ENCODE data around the gene CD2BP2. TPM values are rescaled to one million over a fixed set of nuclear protein-coding genes. Genes with fewer than 3 reads are reported as not detected.
"Not testable (repeated sequence)": the region's sequence is repeated elsewhere in the genome, so short reads cannot be mapped to it uniquely, and the experiment has no call there.

Gene CD2BP2
- total and polyA plus RNA-seq, 3 donors from 2014 or later: 32.8 to 52.5 (median 39.5) TPM

DNA sequence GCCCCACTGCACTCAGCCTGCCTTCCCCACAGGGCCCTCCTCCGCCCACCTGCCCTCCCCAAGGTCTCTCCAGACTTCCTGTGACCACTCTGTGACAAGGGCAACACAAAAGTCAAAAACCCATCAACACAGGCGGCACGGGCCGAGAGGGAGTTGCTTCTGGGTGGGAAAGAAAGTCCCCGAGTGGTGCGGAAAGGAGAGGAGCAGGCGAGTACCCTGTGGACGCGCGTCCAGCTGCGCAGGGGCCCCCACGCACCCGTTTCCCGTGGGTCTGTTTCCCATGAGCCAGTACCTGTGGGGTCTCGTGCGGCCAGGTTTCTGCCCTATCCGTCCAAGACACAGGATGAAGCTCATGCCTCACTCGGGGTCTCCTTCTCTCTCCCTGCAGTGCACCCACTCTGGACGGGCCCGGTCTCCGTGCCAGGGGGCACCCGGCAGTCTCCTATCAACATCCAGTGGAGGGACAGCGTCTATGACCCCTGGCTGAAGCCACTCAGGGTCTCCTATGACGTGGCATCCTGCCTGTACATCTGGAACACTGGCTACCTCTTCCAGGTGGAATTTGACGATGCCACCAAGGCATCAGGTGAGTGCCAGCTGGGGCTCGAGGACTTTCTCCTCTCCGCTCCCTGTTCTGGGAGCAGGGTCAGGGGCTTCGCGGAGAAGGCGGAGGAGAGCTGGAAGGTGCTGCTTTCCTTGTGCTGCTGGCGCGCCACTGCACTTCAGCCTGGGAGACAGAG, 12.2 kb downstream of the CD2BP2 start:
- TF ChIP-seq, protein P1, sequence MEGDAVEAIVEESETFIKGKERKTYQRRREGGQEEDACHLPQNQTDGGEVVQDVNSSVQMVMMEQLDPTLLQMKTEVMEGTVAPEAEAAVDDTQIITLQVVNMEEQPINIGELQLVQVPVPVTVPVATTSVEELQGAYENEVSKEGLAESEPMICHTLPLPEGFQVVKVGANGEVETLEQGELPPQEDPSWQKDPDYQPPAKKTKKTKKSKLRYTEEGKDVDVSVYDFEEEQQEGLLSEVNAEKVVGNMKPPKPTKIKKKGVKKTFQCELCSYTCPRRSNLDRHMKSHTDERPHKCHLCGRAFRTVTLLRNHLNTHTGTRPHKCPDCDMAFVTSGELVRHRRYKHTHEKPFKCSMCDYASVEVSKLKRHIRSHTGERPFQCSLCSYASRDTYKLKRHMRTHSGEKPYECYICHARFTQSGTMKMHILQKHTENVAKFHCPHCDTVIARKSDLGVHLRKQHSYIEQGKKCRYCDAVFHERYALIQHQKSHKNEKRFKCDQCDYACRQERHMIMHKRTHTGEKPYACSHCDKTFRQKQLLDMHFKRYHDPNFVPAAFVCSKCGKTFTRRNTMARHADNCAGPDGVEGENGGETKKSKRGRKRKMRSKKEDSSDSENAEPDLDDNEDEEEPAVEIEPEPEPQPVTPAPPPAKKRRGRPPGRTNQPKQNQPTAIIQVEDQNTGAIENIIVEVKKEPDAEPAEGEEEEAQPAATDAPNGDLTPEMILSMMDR (IDR thresholded peaks at IDR 0.05): no peak
- no peak for TF ChIP-seq POLR2A (IDR thresholded peaks at IDR 0.05)
- 88 to 92% methylated on average over 26 to 32 of the region's 32 CpGs for WGBS, 2 donors
- intact Hi-C loops (cut with DNase I; ENCODE audit: low total_unique reads): no loop called here
- Histone ChIP-seq H3K4me3 (no peak overlapping the region), H3K4me1 (peaks cover 10% of the 10 kb centered on the region), H3K27ac (no peak overlapping the region), H3K36me3 (ENCODE audit: low read depth, missing control alignments) (no peaks in the 10 kb centered on the region), H3K27me3 (no peaks in the 10 kb centered on the region), H3K9me3 (no peaks in the 10 kb centered on the region)
- DNase-seq: no peak

DNA sequence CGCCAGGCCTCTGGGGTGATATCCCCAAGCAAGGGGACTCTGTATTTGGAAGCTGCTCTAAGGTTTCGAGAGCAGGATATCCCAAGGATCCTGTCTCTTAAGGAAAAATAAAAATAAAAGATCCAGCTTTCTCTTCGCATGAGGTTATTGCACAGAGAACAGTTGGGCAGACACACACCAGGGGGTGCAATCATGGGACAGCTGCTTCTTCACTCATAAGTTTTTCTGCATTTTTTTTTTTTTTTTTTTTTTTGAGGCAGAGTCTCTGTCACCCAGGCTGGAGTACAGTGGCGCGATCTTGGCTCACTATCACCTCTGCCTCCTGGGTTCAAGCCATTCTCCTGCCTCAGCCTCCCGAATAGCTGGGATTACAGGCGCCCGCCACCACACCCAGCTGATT, 13.1 kb downstream of the CD2BP2 start:
- H3K9me3 ChIP-seq; H3K27ac ChIP-seq; H3K36me3 ChIP-seq (ENCODE audit: low read depth, missing control alignments); intact Hi-C loops (cut with DNase I; ENCODE audit: low total_unique reads); H3K27me3 ChIP-seq; H3K4me3 ChIP-seq: not testable (repeated sequence)
- WGBS, 2 donors: 83 to 89% methylated on average over 8 of the region's 8 CpGs
- DNase-seq: peak; percentile 13
- H3K4me1 ChIP-seq: peaks cover 12% of the 10 kb centered on the region

DNA sequence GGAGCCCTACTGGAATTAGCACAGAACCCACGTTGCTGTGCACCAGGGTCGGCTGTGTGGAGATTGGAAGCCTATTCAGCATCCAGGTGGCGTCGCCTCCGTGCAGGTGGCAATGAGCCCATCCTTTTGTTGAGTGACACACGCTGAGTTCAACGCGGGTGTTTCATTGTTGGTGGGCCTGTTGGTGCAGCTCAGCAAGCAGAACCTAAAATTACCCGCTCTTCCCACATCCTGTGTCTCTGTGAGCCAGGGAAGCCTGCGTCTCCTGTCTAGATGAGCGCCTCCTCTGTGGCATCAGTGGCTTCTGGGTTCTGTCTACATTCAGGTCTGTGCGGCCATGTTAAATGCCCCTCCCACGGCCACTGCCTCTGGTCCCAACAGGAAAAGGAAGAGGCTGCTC, 14.5 kb downstream of the CD2BP2 start:
- intact Hi-C loops (cut with DNase I; ENCODE audit: low total_unique reads): no loop called here
- TF ChIP-seq POLR2A (IDR thresholded peaks at IDR 0.05): no peak
- TF ChIP-seq, protein P1 (IDR thresholded peaks at IDR 0.05): no peak
- 92 to 94% methylated on average over 13 of the region's 13 CpGs for WGBS, 2 donors

DNA sequence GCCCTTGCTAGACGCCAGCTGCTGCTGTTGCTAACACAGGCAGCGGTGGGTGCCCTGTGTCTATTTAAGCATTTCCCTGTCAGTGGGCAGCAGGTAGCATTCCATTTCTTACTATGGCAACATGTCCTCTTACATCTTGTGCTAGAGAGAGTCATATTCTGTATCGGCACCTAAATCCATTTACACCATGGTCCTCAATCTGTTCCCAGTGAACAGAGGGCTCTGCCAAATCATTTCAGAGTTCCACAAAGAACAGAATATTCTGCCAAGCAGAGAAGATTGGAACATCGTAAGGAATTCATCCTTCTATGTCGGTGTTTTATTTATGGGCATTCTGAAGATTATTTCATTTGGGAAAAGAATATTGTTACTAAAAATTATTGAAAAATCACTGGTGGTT, 16.4 kb downstream of the CD2BP2 start:
- H3K27ac ChIP-seq: peak overlapping the region in 1 of 2 donors; percentile 38
- peaks cover 20% of the 10 kb centered on the region for H3K4me1 ChIP-seq
- 37 to 44% methylated on average over 3 to 5 of the region's 5 CpGs for WGBS, 2 donors
- H3K4me3 ChIP-seq; intact Hi-C loops (cut with DNase I; ENCODE audit: low total_unique reads); H3K27me3 ChIP-seq; H3K9me3 ChIP-seq; H3K36me3 ChIP-seq (ENCODE audit: low read depth, missing control alignments); DNase-seq: not testable (repeated sequence)

More for the DNA sequence above, 14.5 kb downstream of the CD2BP2 start:
- H3K4me3 ChIP-seq: no peak overlapping the region
- peaks cover 20% of the 10 kb centered on the region for H3K4me1 ChIP-seq
- H3K36me3 ChIP-seq (ENCODE audit: low read depth, missing control alignments): no peaks in the 10 kb centered on the region
- H3K27me3 ChIP-seq: no peaks in the 10 kb centered on the region
- H3K27ac ChIP-seq: no peak overlapping the region
- no peaks in the 10 kb centered on the region for H3K9me3 ChIP-seq
- DNase-seq: no peak

DNA sequence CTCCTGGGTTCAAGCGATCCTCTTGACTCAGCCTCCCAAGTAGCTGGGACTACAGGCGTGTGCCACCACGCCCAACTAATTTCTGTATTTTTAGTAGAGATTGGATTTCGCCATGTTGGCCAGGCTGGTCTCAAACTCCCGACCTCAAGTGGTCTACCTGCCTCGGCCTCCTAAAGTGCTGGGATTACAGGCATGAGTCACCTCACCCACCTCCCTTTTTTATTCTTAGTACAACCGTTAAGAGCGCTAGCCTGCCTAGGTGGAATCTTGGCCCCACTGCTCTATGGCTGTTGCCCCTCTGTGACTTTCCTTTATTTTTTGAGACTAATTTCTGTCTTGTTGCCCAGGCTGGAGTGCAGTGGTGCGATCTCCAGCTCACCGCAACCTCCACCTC, 17.1 kb downstream of the CD2BP2 start:
- H3K27ac ChIP-seq: peak overlapping the region; percentile 26 to 38
- WGBS, 2 donors: 91 to 93% methylated on average over 10 of the region's 10 CpGs

DNA sequence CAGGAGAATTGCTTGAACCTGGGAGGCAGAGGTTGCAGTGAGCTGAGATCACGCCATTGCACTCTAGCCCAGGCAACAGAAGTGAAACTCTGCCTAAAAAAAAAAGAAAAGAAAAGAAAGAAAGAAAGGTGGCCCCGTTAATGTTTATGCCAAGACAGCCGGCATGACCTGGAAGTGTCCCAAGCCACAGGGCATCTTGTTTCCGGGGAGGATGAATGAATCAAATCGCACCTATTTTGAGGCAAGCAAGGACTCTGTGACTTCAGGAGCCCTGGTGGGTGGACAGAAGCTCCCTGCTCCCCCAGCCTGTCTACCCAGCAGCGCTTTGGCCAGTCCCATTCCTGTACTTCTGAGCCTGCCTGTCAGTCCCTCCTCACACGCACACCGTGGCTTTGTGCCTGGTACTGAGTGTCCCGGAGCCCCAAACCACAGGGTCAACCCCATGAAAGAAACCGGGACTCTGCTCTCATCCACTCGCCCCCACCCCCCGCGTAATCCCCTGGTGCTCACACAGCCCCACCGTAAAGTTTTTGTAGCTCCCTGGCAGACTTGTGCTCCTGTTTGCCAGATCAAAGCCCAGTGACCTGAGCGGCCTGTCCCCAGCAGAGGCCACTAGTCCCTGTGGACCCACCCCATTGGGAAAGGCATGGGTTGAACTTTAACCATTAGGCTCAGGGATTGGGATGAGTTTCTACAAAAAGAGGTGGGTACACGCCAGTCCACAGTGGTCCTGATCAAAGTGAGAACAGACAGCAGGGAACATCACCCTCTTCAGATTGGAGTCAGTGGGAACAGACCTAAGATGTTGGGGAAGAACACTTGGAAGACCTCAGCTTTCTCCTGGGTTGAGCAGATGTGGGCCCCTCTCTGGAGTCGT, 19.3 kb downstream of the CD2BP2 start:
- peak overlapping the region; percentile 93 to 98 for H3K27ac ChIP-seq
- TF ChIP-seq, protein P1 (IDR thresholded peaks at IDR 0.05): no peak
- TF ChIP-seq POLR2A (IDR thresholded peaks at IDR 0.05): no peak
- H3K4me3 ChIP-seq: peak overlapping the region; percentile 84 to 87
- peak; percentile 67 for DNase-seq
- H3K27me3 ChIP-seq: no peaks in the 10 kb centered on the region
- peaks cover 20% of the 10 kb centered on the region for H3K4me1 ChIP-seq
- H3K9me3 ChIP-seq: no peaks in the 10 kb centered on the region
- WGBS, 2 donors: 17 to 25% methylated on average over 14 to 17 of the region's 17 CpGs
- intact Hi-C loops (cut with DNase I; ENCODE audit: low total_unique reads): no loop called here
- no peaks in the 10 kb centered on the region for H3K36me3 ChIP-seq (ENCODE audit: low read depth, missing control alignments)

More for the DNA sequence above, 17.1 kb downstream of the CD2BP2 start:
- DNase-seq; H3K36me3 ChIP-seq (ENCODE audit: low read depth, missing control alignments); intact Hi-C loops (cut with DNase I; ENCODE audit: low total_unique reads); H3K9me3 ChIP-seq; H3K4me3 ChIP-seq; H3K27me3 ChIP-seq: not testable (repeated sequence)
- H3K4me1 ChIP-seq: peaks cover 20% of the 10 kb centered on the region

DNA sequence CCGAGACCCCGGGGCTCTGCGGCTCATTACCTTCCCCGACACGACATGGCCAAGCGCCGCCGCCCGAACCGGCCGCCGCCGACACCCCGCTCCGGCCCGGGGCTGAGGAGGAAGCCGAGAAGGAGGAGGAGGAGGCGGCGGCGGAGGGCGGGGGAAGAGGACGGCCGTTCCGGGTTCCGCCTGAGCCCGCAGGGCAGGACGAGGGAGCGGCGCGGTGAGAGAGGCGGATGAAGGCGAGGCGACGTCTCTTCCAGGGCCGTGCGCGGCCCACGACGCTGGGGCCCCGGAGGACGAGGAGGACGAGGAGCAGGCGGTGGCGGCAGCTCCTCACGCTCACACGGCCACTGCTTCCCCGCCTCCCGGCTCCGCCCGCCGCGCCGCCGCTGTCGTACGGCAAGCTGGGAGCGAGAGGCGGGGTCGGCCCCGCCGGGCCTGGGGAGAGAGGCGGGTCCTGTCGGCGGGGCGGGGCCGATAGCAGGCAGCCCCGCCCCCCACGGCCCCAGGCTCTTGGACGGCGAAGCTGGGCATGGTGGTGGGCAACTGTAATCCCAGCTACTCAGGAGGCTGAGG, 20.0 kb downstream of the CD2BP2 start:
- H3K9me3 ChIP-seq; H3K27me3 ChIP-seq; H3K36me3 ChIP-seq (ENCODE audit: low read depth, missing control alignments); intact Hi-C loops (cut with DNase I; ENCODE audit: low total_unique reads): not testable (repeated sequence)
- H3K4me1 ChIP-seq: peaks cover 20% of the 10 kb centered on the region
- 0 to 1% methylated on average over 2 to 16 of the region's 70 CpGs for WGBS, 2 donors
- H3K27ac ChIP-seq: peak overlapping the region; percentile 93 to 98
- peak overlapping the region; percentile 84 to 87 for H3K4me3 ChIP-seq
- DNase-seq: peak; percentile 90

DNA sequence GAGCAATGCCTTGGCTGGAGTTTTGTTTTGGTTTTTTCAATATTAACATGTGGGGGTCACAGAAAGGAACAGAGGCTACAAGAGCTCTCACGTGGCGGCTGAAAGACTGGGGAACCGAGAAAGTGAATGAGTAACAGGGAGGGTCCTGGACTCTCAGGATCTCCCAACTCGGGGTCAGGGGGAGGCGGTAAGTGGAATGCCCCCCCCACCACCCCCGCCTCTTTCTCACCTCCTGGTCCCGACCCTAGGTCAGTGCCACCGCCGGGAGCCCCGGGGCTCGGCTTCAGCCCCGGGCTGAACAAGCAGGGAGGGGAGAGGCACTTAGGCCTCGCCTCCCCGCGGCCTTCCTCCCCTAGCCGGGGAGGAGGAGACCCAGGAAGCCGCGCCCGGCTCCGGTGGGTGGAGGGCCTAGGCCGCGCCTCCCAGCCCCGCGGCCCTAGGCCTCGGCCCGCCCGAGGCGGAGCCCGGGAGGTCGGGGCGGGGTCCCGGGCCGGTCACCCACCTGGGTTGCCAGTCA, 20.6 kb downstream of the CD2BP2 start:
- 0 to 1% methylated on average over 5 to 12 of the region's 33 CpGs for WGBS, 2 donors
- Histone ChIP-seq H3K4me1 (peaks cover 20% of the 10 kb centered on the region), H3K4me3 (peak overlapping the region; percentile 84 to 87), H3K27ac (peak overlapping the region; percentile 93 to 98)
- H3K9me3 ChIP-seq; H3K36me3 ChIP-seq (ENCODE audit: low read depth, missing control alignments); intact Hi-C loops (cut with DNase I; ENCODE audit: low total_unique reads); H3K27me3 ChIP-seq: not testable (repeated sequence)
- DNase-seq: peak; percentile 74

Data from testis (tissue), 3 donors.